Astrocyte (in vitro differentiated cells and primary cell): ENCODE measurements around the gene GADL1. TPM values are rescaled to one million over a fixed set of nuclear protein-coding genes. Genes with fewer than 3 reads are reported as not detected.

ENCODE experiments used
- DNase-seq: peaks from one replicate; pipeline ENCODE4 v3.0.0-alpha.2; 2010; ENCODE audit warnings: low read depth
- FAIRE-seq: peaks from 2 replicates; lab custom pipeline; 2011; peaks lifted over from hg19 to GRCh38; lab: Jason Lieb, UNC
- H2AFZ ChIP-seq: 2 replicates; pipeline ENCODE4 v1.6.0; 2012; ENCODE audit warnings: low read depth, low read length, inconsistent platforms
- H3K27ac ChIP-seq: 2 replicates; pipeline ENCODE4 v1.5.1; 2011; ENCODE audit warnings: low read depth, low read length, inconsistent platforms
- H3K27me3 ChIP-seq: 2 replicates; pipeline ENCODE4 v1.6.0; 2011; ENCODE audit warnings: low read length, inconsistent platforms; ENCODE audit not compliant: insufficient read depth
- H3K36me3 ChIP-seq: 2 replicates; pipeline ENCODE4 v1.5.1; 2011; ENCODE audit warnings: low read length, inconsistent platforms; ENCODE audit not compliant: insufficient read depth
- H3K4me1 ChIP-seq: 2 replicates; pipeline ENCODE4 v1.5.1; 2011; ENCODE audit warnings: low read length, inconsistent platforms; ENCODE audit not compliant: insufficient read depth
- H3K4me2 ChIP-seq: 2 replicates; pipeline ENCODE4 v1.6.0; 2012; ENCODE audit warnings: low read length, inconsistent platforms
- H3K4me3 ChIP-seq: 2 replicates; pipeline ENCODE4 v1.5.1; 2011; ENCODE audit warnings: low read depth, mild to moderate bottlenecking, low read length, inconsistent platforms; ENCODE audit not compliant: insufficient read depth
- H3K79me2 ChIP-seq: 2 replicates; pipeline ENCODE4 v1.6.0; 2012; ENCODE audit warnings: mild to moderate bottlenecking, low read length, inconsistent platforms; ENCODE audit not compliant: insufficient read depth
- H3K9ac ChIP-seq: 2 replicates; pipeline ENCODE4 v1.6.0; 2012; ENCODE audit warnings: mild to moderate bottlenecking, low read length, inconsistent platforms
- H3K9me3 ChIP-seq: 2 replicates; pipeline ENCODE4 v1.5.1; 2012; ENCODE audit warnings: low read depth, mild to moderate bottlenecking, low read length, inconsistent platforms; ENCODE audit not compliant: insufficient read depth
- H4K20me1 ChIP-seq: 2 replicates; pipeline ENCODE4 v1.6.0; 2012; ENCODE audit warnings: low read length, inconsistent platforms; ENCODE audit not compliant: insufficient read depth
- H3K27ac Mint-ChIP-seq: one replicate; pipeline ENCODE4 v1.8.0; 2021; ENCODE audit warnings: mild to moderate bottlenecking, mixed read lengths; ENCODE audit not compliant: unreplicated experiment
- H3K27me3 Mint-ChIP-seq: one replicate; pipeline ENCODE4 v1.8.0; 2021; ENCODE audit warnings: low read depth, mixed read lengths; ENCODE audit not compliant: unreplicated experiment
- H3K36me3 Mint-ChIP-seq: one replicate; pipeline ENCODE4 v1.8.0; 2021; ENCODE audit warnings: low read depth, mixed read lengths; ENCODE audit not compliant: unreplicated experiment
- H3K4me1 Mint-ChIP-seq: one replicate; pipeline ENCODE4 v1.8.0; 2021; ENCODE audit warnings: low read depth, mixed read lengths; ENCODE audit not compliant: unreplicated experiment
- H3K4me3 Mint-ChIP-seq: one replicate; pipeline ENCODE4 v1.8.0; 2021; ENCODE audit warnings: mild to moderate bottlenecking, moderate library complexity, mixed read lengths; ENCODE audit not compliant: unreplicated experiment
- H3K9me3 Mint-ChIP-seq: one replicate; pipeline ENCODE4 v1.8.0; 2021; ENCODE audit warnings: mild to moderate bottlenecking, mixed read lengths; ENCODE audit not compliant: unreplicated experiment
- CTCF ChIP-seq: IDR thresholded peaks from 2 replicates; pipeline ENCODE4 v1.5.1; 2011; ENCODE audit warnings: low read depth, mild to moderate bottlenecking, inconsistent platforms, low read length, moderate library complexity; ENCODE audit not compliant: insufficient read depth
- EZH2 ChIP-seq: IDR thresholded peaks from 2 replicates; pipeline ENCODE4 v1.6.1; 2012; ENCODE audit warnings: mild to moderate bottlenecking, low read length, inconsistent platforms; ENCODE audit not compliant: insufficient read depth
- total RNA-seq: library from RNA; stranded (reverse); gene quantifications from 2 replicates; pipeline ENCODE4 v1.2.1, GENCODE V29; 2021

GADL1 gene
- total RNA-seq, 1 donor from 2014 or later, result 0.09 TPM

- TF ChIP-seq EZH2 (no peak), CTCF (no peak)
- Histone ChIP-seq H3K9ac (no peak overlapping the region), H3K27ac (no peak overlapping the region), H3K36me3 (no peaks in the 10 kb centered on the region), H4K20me1 (no peaks in the 10 kb centered on the region), H2AFZ (no peak overlapping the region), H3K9me3 (no peaks in the 10 kb centered on the region), H3K79me2 (no peaks in the 10 kb centered on the region), H3K27me3 (no peaks in the 10 kb centered on the region), H3K4me1 (no peaks in the 10 kb centered on the region), H3K4me3 (no peak overlapping the region), H3K4me2 (no peak overlapping the region)
- peaks cover 11% of the 10 kb centered on the region for H3K27me3 Mint-ChIP-seq
- H3K4me1 Mint-ChIP-seq, result no peaks in the 10 kb centered on the region
- H3K36me3 Mint-ChIP-seq, result no peaks in the 10 kb centered on the region
- no peak overlapping the region for H3K27ac Mint-ChIP-seq
- no peak overlapping the region for H3K4me3 Mint-ChIP-seq
- no peak for DNase-seq
- FAIRE-seq, result no peak
- H3K9me3 Mint-ChIP-seq, result peaks cover under 1% of the 10 kb centered on the region
Observed at GRCh38 chr3:30912301-30912700, 17.8 kb upstream of the GADL1 start.

GRCh38 chr3:30908456-30909037 lies 14.1 kb upstream of the GADL1 start:
- Histone ChIP-seq H3K27me3 (no peaks in the 10 kb centered on the region), H3K9ac (no peak overlapping the region), H3K4me2 (no peak overlapping the region), H3K79me2 (no peaks in the 10 kb centered on the region), H4K20me1 (no peaks in the 10 kb centered on the region), H3K27ac (no peak overlapping the region), H3K9me3 (no peaks in the 10 kb centered on the region), H2AFZ (no peak overlapping the region), H3K36me3 (no peaks in the 10 kb centered on the region), H3K4me1 (peaks cover 4% of the 10 kb centered on the region), H3K4me3 (no peak overlapping the region)
- Mint-ChIP-seq H3K27me3 (peaks cover 11% of the 10 kb centered on the region), H3K9me3 (no peaks in the 10 kb centered on the region), H3K4me1 (no peaks in the 10 kb centered on the region), H3K27ac (no peak overlapping the region), H3K36me3 (no peaks in the 10 kb centered on the region), H3K4me3 (no peak overlapping the region)
- DNase-seq (no peak), FAIRE-seq (no peak)
- TF ChIP-seq EZH2, result no peak
- TF ChIP-seq CTCF, result no peak

- Mint-ChIP-seq H3K27me3 (peaks cover 2% of the 10 kb centered on the region), H3K9me3 (no peaks in the 10 kb centered on the region), H3K4me1 (no peaks in the 10 kb centered on the region), H3K36me3 (no peaks in the 10 kb centered on the region), H3K27ac (no peak overlapping the region), H3K4me3 (no peak overlapping the region)
- no peaks in the 10 kb centered on the region for H3K9me3 ChIP-seq
- FAIRE-seq (no peak), DNase-seq (peak; percentile 22)
- no peaks in the 10 kb centered on the region for H3K27me3 ChIP-seq
- no peak overlapping the region for H3K4me3 ChIP-seq
- H4K20me1 ChIP-seq, result no peaks in the 10 kb centered on the region
- no peak overlapping the region for H3K9ac ChIP-seq
- H3K79me2 ChIP-seq, result no peaks in the 10 kb centered on the region
- TF ChIP-seq CTCF, result no peak
- no peak for TF ChIP-seq EZH2
- no peak overlapping the region for H3K4me2 ChIP-seq
- H3K36me3 ChIP-seq, result no peaks in the 10 kb centered on the region
- H2AFZ ChIP-seq, result no peak overlapping the region
- H3K27ac ChIP-seq, result no peak overlapping the region
- peaks cover 4% of the 10 kb centered on the region for H3K4me1 ChIP-seq
Observed at GRCh38 chr3:30904996-30905395, 10.5 kb upstream of the GADL1 start.
